ENCODE results near the gene NKD1. TPM values are rescaled to one million over a fixed set of nuclear protein-coding genes. Genes with fewer than 3 reads are reported as not detected.
A peak's percentile ranks its signal among the peaks of the same experiment; 100 is the strongest.
"Not testable (repeated sequence)": the region's sequence is repeated elsewhere in the genome, so short reads cannot be mapped to it uniquely, and the experiment has no call there.

The NKD1 gene
- polyA plus RNA-seq (ENCODE audit: insufficient read length in 10 of 10), result 10 to 100 TPM in 1 of 10 donors, 1 to 10 TPM in 9; 2.2 to 11.1 (median 4.7) TPM
- long read RNA-seq, donor 1, full-length matches to known transcripts, result 2 of 2 reads
- long read RNA-seq, donor 1, partial matches to known transcripts, result 0 of 2 reads
- long read RNA-seq, donor 1, other reads (novel, unspliced or antisense), result 0 of 2 reads
- long read RNA-seq, donor 2, full-length matches to known transcripts, result 1 of 1 reads
- long read RNA-seq, donor 2, partial matches to known transcripts, result 0 of 1 reads
- long read RNA-seq, donor 2, other reads (novel, unspliced or antisense), result 0 of 1 reads
- long read RNA-seq, donor 3, result 0 reads
- long read RNA-seq, donor 4, result 0 reads
- long read RNA-seq, donor 5, full-length matches to known transcripts, result 1 of 1 reads
- long read RNA-seq, donor 5, partial matches to known transcripts, result 0 of 1 reads
- long read RNA-seq, donor 5, other reads (novel, unspliced or antisense), result 0 of 1 reads
- long read RNA-seq, donor 6, result 0 reads
- long read RNA-seq, donor 7, full-length matches to known transcripts, result 2 of 2 reads
- long read RNA-seq, donor 7, partial matches to known transcripts, result 0 of 2 reads
- long read RNA-seq, donor 7, other reads (novel, unspliced or antisense), result 0 of 2 reads
- long read RNA-seq, donor 8, full-length matches to known transcripts, result 4 of 4 reads
- long read RNA-seq, donor 8, partial matches to known transcripts, result 0 of 4 reads
- long read RNA-seq, donor 8, other reads (novel, unspliced or antisense), result 0 of 4 reads
- long read RNA-seq, donor 9, result 0 reads

GRCh38 chr16:50548125-50548908 is at the start of gene NKD1:
Gene NKD1 (plus strand): TSS chr16:50548396. CDS start chr16:50548554, 158 bp downstream.
- peak; percentile 68 to 72 (median 69) for DNase-seq

GRCh38 chr16:50498431-50499155 is 49.6 kb upstream of the NKD1 start:
- DNase-seq, result peak in 1 of 3 donors; percentile 7

- DNase-seq, result no peak
Observed at GRCh38 chr16:50499254-50499653, 48.9 kb upstream of the NKD1 start.

- DNase-seq, result no peak
Observed at GRCh38 chr16:50500171-50500874, 47.9 kb upstream of the NKD1 start.

GRCh38 chr16:50501251-50501650 is 46.9 kb upstream of the NKD1 start:
- no peak for DNase-seq

- no peak for DNase-seq
Observed at GRCh38 chr16:50501986-50502615, 46.1 kb upstream of the NKD1 start.

- DNase-seq, result no peak
Observed at GRCh38 chr16:50502616-50503011, 45.6 kb upstream of the NKD1 start.

- DNase-seq, result not testable (repeated sequence)
Observed at GRCh38 chr16:50503868-50504531, 44.2 kb upstream of the NKD1 start.

- no peak for DNase-seq
Observed at GRCh38 chr16:50505115-50505514, 43.1 kb upstream of the NKD1 start.

GRCh38 chr16:50505714-50506542 is 42.3 kb upstream of the NKD1 start:
- no peak for DNase-seq

- no peak for DNase-seq
Observed at GRCh38 chr16:50506543-50506937, 41.7 kb upstream of the NKD1 start.

- no peak for DNase-seq
Observed at GRCh38 chr16:50507397-50507796, 40.8 kb upstream of the NKD1 start.

- DNase-seq, result peak in 1 of 3 donors; percentile 5
Observed at GRCh38 chr16:50509521-50510341, 38.5 kb upstream of the NKD1 start.

- no peak for DNase-seq
Observed at GRCh38 chr16:50515218-50515617, 33.0 kb upstream of the NKD1 start.

- no peak for DNase-seq
Observed at GRCh38 chr16:50516401-50516800, 31.8 kb upstream of the NKD1 start.

GRCh38 chr16:50516890-50517289 is 31.3 kb upstream of the NKD1 start:
- no peak for DNase-seq

- no peak for DNase-seq
Observed at GRCh38 chr16:50517450-50518252, 30.5 kb upstream of the NKD1 start.

All from muscle of back (tissue), 13 donors.